Caco-2 (cell line): ENCODE measurements around the gene MINDY3. TPM values are rescaled to one million over a fixed set of nuclear protein-coding genes. Genes with fewer than 3 reads are reported as not detected.

ENCODE experiments used
- BruUV-seq: library from RNA; stranded (reverse); fragments of 400-500 nt; replicated peaks from 2 replicates; lab custom pipeline; 2021; lab: Mats Ljungman, UMichigan
- CTCF ChIA-PET: fragments of 300-600 bp; sonication (Branson Sonifier 250); formaldehyde crosslinking; loops from one replicate; lab custom pipeline; 2022; ENCODE audit warnings: antibody characterized with exemption; lab: Charles Lee
- POLR2A ChIA-PET: fragments of 300-600 bp; sonication (Branson Sonifier 250); formaldehyde crosslinking; loops from one replicate; lab custom pipeline; 2022; ENCODE audit warnings: antibody characterized with exemption; lab: Charles Lee
- DNase-seq, 2 experiments: peaks; one replicate each; pipeline versions ENCODE4 v3.0.0 to v3.0.0-alpha.2; 2020 to 2022
- H3K27me3 ChIP-seq: replicated peaks from 2 replicates; pipeline ENCODE4 v1.6.0; 2011; ENCODE audit warnings: low read length; ENCODE audit not compliant: control insufficient read depth, insufficient read depth
- H3K36me3 ChIP-seq: 2 replicates; pipeline ENCODE4 v1.5.1; 2011; ENCODE audit warnings: low read length; ENCODE audit not compliant: control insufficient read depth, insufficient read depth
- H3K4me1 ChIP-seq: fragments of 250-450 bp; sonication (Bioruptor Pico); 2 replicates; pipeline ENCODE4 v1.5.1; 2020; ENCODE audit warnings: mild to moderate bottlenecking
- H3K4me3 ChIP-seq: 2 replicates; pipeline ENCODE4 v1.5.1; 2011; ENCODE audit warnings: low read depth, mild to moderate bottlenecking, control low read depth, low read length
- H3K9me3 ChIP-seq: fragments of 250-450 bp; sonication (Bioruptor Pico); 2 replicates; pipeline ENCODE4 v1.5.1; 2020; ENCODE audit warnings: mild to moderate bottlenecking, moderate library complexity
- H3K27ac Mint-ChIP-seq: one replicate; pipeline ENCODE4 v1.8.0; 2022; ENCODE audit warnings: mixed read lengths; ENCODE audit not compliant: unreplicated experiment
- H3K27me3 Mint-ChIP-seq: one replicate; pipeline ENCODE4 v1.8.0; 2022; ENCODE audit warnings: mixed read lengths; ENCODE audit not compliant: insufficient read depth, unreplicated experiment
- H3K36me3 Mint-ChIP-seq: one replicate; pipeline ENCODE4 v1.8.0; 2022; ENCODE audit warnings: mild to moderate bottlenecking, mixed read lengths; ENCODE audit not compliant: insufficient read depth, unreplicated experiment
- H3K4me1 Mint-ChIP-seq: one replicate; pipeline ENCODE4 v1.8.0; 2022; ENCODE audit warnings: low read depth, mixed read lengths; ENCODE audit not compliant: unreplicated experiment
- H3K4me3 Mint-ChIP-seq: one replicate; pipeline ENCODE4 v1.8.0; 2022; ENCODE audit warnings: mild to moderate bottlenecking, moderate library complexity, mixed read lengths; ENCODE audit not compliant: unreplicated experiment
- H3K9me3 Mint-ChIP-seq: one replicate; pipeline ENCODE4 v1.8.0; 2022; ENCODE audit warnings: mixed read lengths; ENCODE audit not compliant: unreplicated experiment
- intact Hi-C: fragments of 100-400 bp; cut with micrococcal nuclease; formaldehyde crosslinking; loops from one replicate; pipeline ENCODE4 v1.10.0; 2022; ENCODE audit not compliant: unreplicated experiment
- total RNA-seq: library from RNA; stranded (reverse); gene quantifications from 2 replicates; pipeline ENCODE4 v1.2.3, GENCODE V29; 2022
- TF ChIP-seq, protein P1 (sequence below), 2 experiments: fragments of 200-600 bp in 1 of 2; IDR thresholded peaks; 1 replicate in 1 of 2; 2 replicates in 1 of 2; pipeline versions ENCODE4 v1.5.1 to v1.8.0; 2011 to 2022; ENCODE audit warnings: antibody characterized with exemption in 1 of 2, control low read depth in 1 of 2, inconsistent platforms in 1 of 2, low read depth in 1 of 2, low read length in 1 of 2, mild to moderate bottlenecking in 1 of 2, moderate library complexity in 1 of 2; ENCODE audit not compliant: insufficient read depth in 1 of 2, severe bottlenecking in 1 of 2, unreplicated experiment in 1 of 2

The MINDY3 gene
- total RNA-seq, 1 experiment from 2014 or later, result 25.9 TPM

DNA sequence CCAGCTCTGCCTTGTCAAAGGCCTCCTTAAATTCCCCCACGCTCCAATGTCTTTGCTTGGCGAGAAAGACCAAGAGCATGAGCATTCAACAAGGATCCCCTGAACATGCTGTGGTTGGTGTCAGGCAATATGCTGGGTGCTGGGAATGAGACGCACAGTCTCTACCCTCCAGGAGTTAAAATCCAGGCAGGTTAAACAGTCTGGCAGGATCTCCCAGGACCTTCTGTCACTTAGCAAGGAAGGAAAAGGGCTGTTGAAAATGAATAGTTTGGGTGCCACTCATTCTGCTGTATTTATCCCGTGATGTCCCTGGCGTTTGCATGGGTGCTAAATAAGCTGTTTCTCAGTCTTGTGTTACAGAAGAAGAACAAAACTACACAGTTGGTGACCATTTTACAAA lies 118.7 kb downstream of the MINDY3 start:
- no peak for DNase-seq
- Mint-ChIP-seq H3K4me1 (no peaks in the 10 kb centered on the region), H3K27ac (no peak overlapping the region), H3K4me3 (no peak overlapping the region), H3K36me3 (no peaks in the 10 kb centered on the region), H3K27me3 (peaks cover 23% of the 10 kb centered on the region), H3K9me3 (no peaks in the 10 kb centered on the region)
- intact Hi-C loops, result no loop called here
- TF ChIP-seq, protein P1, sequence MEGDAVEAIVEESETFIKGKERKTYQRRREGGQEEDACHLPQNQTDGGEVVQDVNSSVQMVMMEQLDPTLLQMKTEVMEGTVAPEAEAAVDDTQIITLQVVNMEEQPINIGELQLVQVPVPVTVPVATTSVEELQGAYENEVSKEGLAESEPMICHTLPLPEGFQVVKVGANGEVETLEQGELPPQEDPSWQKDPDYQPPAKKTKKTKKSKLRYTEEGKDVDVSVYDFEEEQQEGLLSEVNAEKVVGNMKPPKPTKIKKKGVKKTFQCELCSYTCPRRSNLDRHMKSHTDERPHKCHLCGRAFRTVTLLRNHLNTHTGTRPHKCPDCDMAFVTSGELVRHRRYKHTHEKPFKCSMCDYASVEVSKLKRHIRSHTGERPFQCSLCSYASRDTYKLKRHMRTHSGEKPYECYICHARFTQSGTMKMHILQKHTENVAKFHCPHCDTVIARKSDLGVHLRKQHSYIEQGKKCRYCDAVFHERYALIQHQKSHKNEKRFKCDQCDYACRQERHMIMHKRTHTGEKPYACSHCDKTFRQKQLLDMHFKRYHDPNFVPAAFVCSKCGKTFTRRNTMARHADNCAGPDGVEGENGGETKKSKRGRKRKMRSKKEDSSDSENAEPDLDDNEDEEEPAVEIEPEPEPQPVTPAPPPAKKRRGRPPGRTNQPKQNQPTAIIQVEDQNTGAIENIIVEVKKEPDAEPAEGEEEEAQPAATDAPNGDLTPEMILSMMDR (IDR thresholded peaks at IDR 0.05; ENCODE audit: insufficient read depth in 1 of 2, low read depth in 1 of 2, low read length in 1 of 2, severe bottlenecking in 1 of 2, unreplicated experiment in 1 of 2), result no peak
- no peak overlapping the region for H3K4me3 ChIP-seq
- no peaks in the 10 kb centered on the region for H3K4me1 ChIP-seq
- no peaks in the 10 kb centered on the region for H3K27me3 ChIP-seq
- CTCF ChIA-PET, result no interaction called here
- no peaks in the 10 kb centered on the region for H3K36me3 ChIP-seq
- no peaks in the 10 kb centered on the region for H3K9me3 ChIP-seq
- POLR2A ChIA-PET, result no interaction called here
- BruUV-seq, result no TSS peak

- H3K27ac Mint-ChIP-seq, result no peak overlapping the region
- no peaks in the 10 kb centered on the region for H3K4me1 ChIP-seq
- no peaks in the 10 kb centered on the region for H3K4me1 Mint-ChIP-seq
- no peaks in the 10 kb centered on the region for H3K9me3 Mint-ChIP-seq
- no peaks in the 10 kb centered on the region for H3K9me3 ChIP-seq
- no peak overlapping the region for H3K4me3 Mint-ChIP-seq
- intact Hi-C loops, result no loop called here
- no TSS peak for BruUV-seq
- H3K27me3 Mint-ChIP-seq, result peaks cover 24% of the 10 kb centered on the region
- no peak for DNase-seq
- TF ChIP-seq, protein P1 (IDR thresholded peaks at IDR 0.05; ENCODE audit: insufficient read depth in 1 of 2, low read depth in 1 of 2, low read length in 1 of 2, severe bottlenecking in 1 of 2, unreplicated experiment in 1 of 2), result no peak
- H3K27me3 ChIP-seq, result no peaks in the 10 kb centered on the region
- H3K36me3 Mint-ChIP-seq, result no peaks in the 10 kb centered on the region
- CTCF ChIA-PET, result no interaction called here
- POLR2A ChIA-PET, result no interaction called here
- no peak overlapping the region for H3K4me3 ChIP-seq
- no peaks in the 10 kb centered on the region for H3K36me3 ChIP-seq
These were observed 120.0 kb downstream of the MINDY3 start for GRCh38 chr10:15740261-15740660.

DNA sequence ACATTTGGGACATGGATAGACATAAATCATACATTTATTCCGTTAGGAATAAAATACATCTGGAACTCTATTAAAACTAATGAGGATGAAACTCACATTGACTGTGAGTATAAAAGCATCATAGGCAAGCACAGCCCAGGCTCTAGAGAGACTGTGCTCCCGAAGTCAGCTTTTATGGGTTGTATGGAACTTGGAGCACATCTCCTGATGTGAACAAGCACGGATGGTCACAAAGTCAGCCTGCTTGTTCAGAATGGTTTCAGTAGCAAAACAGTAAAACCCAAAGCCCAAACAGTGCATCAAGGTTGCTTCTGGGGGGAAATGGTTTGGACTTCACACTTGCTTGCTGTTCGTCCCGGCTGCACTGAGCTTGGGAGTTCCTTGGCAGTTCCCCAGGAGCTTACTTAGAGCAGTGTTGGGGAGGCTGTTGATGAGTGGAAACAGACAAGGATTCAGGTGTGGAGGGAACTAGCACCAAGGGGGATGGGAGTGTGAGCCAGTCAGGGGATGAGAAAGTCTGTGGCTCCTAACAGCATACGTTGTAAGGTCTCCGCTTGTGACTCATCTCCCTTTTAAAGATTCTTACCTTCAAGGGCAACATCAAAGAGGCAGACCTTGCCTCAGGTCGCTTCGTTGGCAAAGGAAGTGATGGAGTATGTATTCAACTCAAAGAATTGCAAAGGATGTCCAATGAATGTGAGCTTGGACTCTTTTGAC lies 120.9 kb downstream of the MINDY3 start:
- peaks cover 22% of the 10 kb centered on the region for H3K27me3 Mint-ChIP-seq
- no peaks in the 10 kb centered on the region for H3K4me1 ChIP-seq
- no TSS peak for BruUV-seq
- H3K36me3 ChIP-seq, result no peaks in the 10 kb centered on the region
- no peak overlapping the region for H3K27ac Mint-ChIP-seq
- intact Hi-C loops, result no loop called here
- H3K4me3 ChIP-seq, result no peak overlapping the region
- H3K9me3 Mint-ChIP-seq, result no peaks in the 10 kb centered on the region
- no peaks in the 10 kb centered on the region for H3K36me3 Mint-ChIP-seq
- ChIA-PET CTCF (no interaction called here), POLR2A (no interaction called here)
- no peaks in the 10 kb centered on the region for H3K27me3 ChIP-seq
- H3K4me3 Mint-ChIP-seq, result no peak overlapping the region
- no peaks in the 10 kb centered on the region for H3K4me1 Mint-ChIP-seq
- DNase-seq, result no peak
- no peaks in the 10 kb centered on the region for H3K9me3 ChIP-seq
- TF ChIP-seq, protein P1 (IDR thresholded peaks at IDR 0.05; ENCODE audit: insufficient read depth in 1 of 2, low read depth in 1 of 2, low read length in 1 of 2, severe bottlenecking in 1 of 2, unreplicated experiment in 1 of 2), result no peak
